K562 (cell line): Measurements from ENCODE around the gene HOMEZ. TPM values are rescaled to one million over a fixed set of nuclear protein-coding genes. Genes with fewer than 3 reads are reported as not detected.

Source experiments
- CCNT2 ChIP-seq: IDR thresholded peaks from 2 replicates; pipeline ENCODE4 v1.6.1; 2011; ENCODE audit warnings: borderline replicate concordance, low read depth, mild to moderate bottlenecking, moderate library complexity, mixed read lengths, low read length; ENCODE audit not compliant: insufficient read length; ENCODE audit errors: extremely low read depth
- CREB3L1 ChIP-seq: fragments of 450-650 bp; IDR thresholded peaks from 2 replicates; pipeline ENCODE4 v1.6.1; 2014; ENCODE audit warnings: low read depth, mild to moderate bottlenecking, moderate library complexity, borderline replicate concordance
- CSDE1 ChIP-seq, 2 experiments: fragments of 450-650 bp; IDR thresholded peaks; 2 replicates each; pipeline ENCODE4 v1.6.1; 2016; ENCODE audit warnings: mild to moderate bottlenecking in 1 of 2
- DACH1 ChIP-seq: fragments of 450-650 bp; IDR thresholded peaks from 2 replicates; pipeline ENCODE4 v1.6.1; 2018; ENCODE audit not compliant: partially characterized antibody
- E2F4 ChIP-seq: sonication (generic); formaldehyde crosslinking; IDR thresholded peaks from 2 replicates; pipeline ENCODE4 v1.8.0; 2022; ENCODE audit warnings: mild to moderate bottlenecking, low read depth, missing genetic modification reagents
- ESRRB ChIP-seq: fragments of 250-450 bp; sonication (Bioruptor Pico); IDR thresholded peaks from 2 replicates; pipeline ENCODE4 v1.5.0; 2020; ENCODE audit warnings: mild to moderate bottlenecking, moderate library complexity, borderline replicate concordance
- GATA2 ChIP-seq: sonication (generic); formaldehyde crosslinking; IDR thresholded peaks from 2 replicates; pipeline ENCODE4 v1.4.0; 2020; ENCODE audit warnings: mild to moderate bottlenecking, missing genetic modification reagents
- GTF3C2 ChIP-seq: IDR thresholded peaks from 3 replicates; pipeline ENCODE4 v1.6.1; 2011; ENCODE audit warnings: borderline replicate concordance, mild to moderate bottlenecking, moderate library complexity; ENCODE audit not compliant: insufficient read length; ENCODE audit errors: extremely low read depth
- HNRNPK ChIP-seq: fragments of 200-400 bp; formaldehyde crosslinking; IDR thresholded peaks from one replicate; pipeline ENCODE4 v1.6.1; 2018; ENCODE audit warnings: mild to moderate bottlenecking, low read depth, low read length; ENCODE audit not compliant: poor library complexity, severe bottlenecking
- L3MBTL2 ChIP-seq: fragments of 450-650 bp; IDR thresholded peaks from 2 replicates; pipeline ENCODE4 v1.6.1; 2016; ENCODE audit warnings: mild to moderate bottlenecking, moderate library complexity
- MAFF ChIP-seq: IDR thresholded peaks from 2 replicates; pipeline ENCODE4 v1.6.1; 2012; ENCODE audit warnings: low read length, improper control_type of control experiment
- MAFK ChIP-seq: IDR thresholded peaks from 2 replicates; pipeline ENCODE4 v1.6.1; 2011; ENCODE audit warnings: low read length, improper control_type of control experiment
- NFYB ChIP-seq: IDR thresholded peaks from 2 replicates; pipeline ENCODE4 v1.6.1; 2011; ENCODE audit warnings: mild to moderate bottlenecking, moderate library complexity; ENCODE audit not compliant: insufficient read length; ENCODE audit errors: extremely low read depth
- NR2C2 ChIP-seq, 2 experiments: fragments of 200-800 bp in 1 of 2; sonication (Bioruptor generic) in 1 of 2; sonication (generic) in 1 of 2; formaldehyde crosslinking in 1 of 2; IDR thresholded peaks; 2 replicates each; pipeline versions ENCODE4 v1.6.1 to v1.8.0; 2016 to 2022; ENCODE audit warnings: mild to moderate bottlenecking in 1 of 2, missing compliant biosample characterization in 1 of 2, missing genetic modification characterization in 1 of 2, missing genetic modification reagents in 1 of 2
- RCOR1 ChIP-seq, 2 experiments: IDR thresholded peaks; 2 replicates each; pipeline ENCODE4 v1.6.1; 2012; ENCODE audit warnings: low read depth in 2 of 2, low read length in 2 of 2, borderline replicate concordance in 1 of 2, improper control_type of control experiment in 1 of 2
- SAFB2 ChIP-seq: fragments of 200-400 bp; formaldehyde crosslinking; IDR thresholded peaks from 2 replicates; pipeline ENCODE4 v1.6.1; 2018; ENCODE audit warnings: borderline replicate concordance, low read length, low read depth, moderate library complexity; ENCODE audit not compliant: severe bottlenecking
- TAF15 ChIP-seq: fragments of 200-400 bp; formaldehyde crosslinking; IDR thresholded peaks from 2 replicates; pipeline ENCODE4 v1.6.1; 2017; ENCODE audit warnings: mild to moderate bottlenecking, low read depth, low read length, moderate library complexity
- TFAM ChIP-seq: fragments of 250-450 bp; sonication (Bioruptor Pico); conservative IDR thresholded peaks from 2 replicates; pipeline ENCODE4 v1.5.0; 2021; ENCODE audit warnings: mild to moderate bottlenecking, moderate library complexity
- XRCC4 ChIP-seq: IDR thresholded peaks from one replicate; pipeline ENCODE4 v1.6.1; 2011; ENCODE audit not compliant: insufficient read depth, insufficient read length; ENCODE audit errors: extremely low read depth
- ZNF174 ChIP-seq: fragments of 250-450 bp; sonication (Bioruptor Pico); IDR thresholded peaks from 2 replicates; pipeline ENCODE4 v1.4.0; 2020; ENCODE audit warnings: mild to moderate bottlenecking
- ZNF431 ChIP-seq: sonication (generic); formaldehyde crosslinking; IDR thresholded peaks from 2 replicates; pipeline ENCODE4 v1.8.0; 2022; ENCODE audit warnings: mild to moderate bottlenecking, missing genetic modification reagents
- ZSCAN29 ChIP-seq: fragments of 450-650 bp; IDR thresholded peaks from 2 replicates; pipeline ENCODE4 v1.6.1; 2017
- polyA plus RNA-seq, 8 experiments: library from polyadenylated mRNA; depleted of rRNA in 4 of 8; stranded (reverse) in 5 of 8; unstranded in 3 of 8; fragments of >200 nt; fragmentation: Nextera tagmentation in 2 of 8; fragmentation: Illumina TruSeq in 1 of 8; extraction: Ambion mirVana in 2 of 8; extraction: Trizol in 1 of 8; gene quantifications; 2 replicates each; pipeline versions ENCODE4 v1.2.1 to v1.2.3, GENCODE V29; 2011 to 2014; ENCODE audit warnings: inconsistent platforms in 1 of 8, missing spikeins in 1 of 8
- total RNA-seq, 7 experiments: library from RNA; depleted of rRNA in 6 of 7; stranded (reverse); fragments of >200 nt in 6 of 7; fragmentation: Illumina TruSeq in 2 of 7; extraction: Trizol in 2 of 7; gene quantifications; 2 replicates each; pipeline versions ENCODE4 v1.2.1 to v1.2.3, GENCODE V29; 2011 to 2021; ENCODE audit warnings: low replicate concordance in 1 of 7

Gene HOMEZ
- total and polyA plus RNA-seq, 9 of the 15 experiments (the other 6 are each of a cell fraction or from before 2014, with no cell fraction given), result 3.0 to 30.2 (median 16.9) TPM

DNA sequence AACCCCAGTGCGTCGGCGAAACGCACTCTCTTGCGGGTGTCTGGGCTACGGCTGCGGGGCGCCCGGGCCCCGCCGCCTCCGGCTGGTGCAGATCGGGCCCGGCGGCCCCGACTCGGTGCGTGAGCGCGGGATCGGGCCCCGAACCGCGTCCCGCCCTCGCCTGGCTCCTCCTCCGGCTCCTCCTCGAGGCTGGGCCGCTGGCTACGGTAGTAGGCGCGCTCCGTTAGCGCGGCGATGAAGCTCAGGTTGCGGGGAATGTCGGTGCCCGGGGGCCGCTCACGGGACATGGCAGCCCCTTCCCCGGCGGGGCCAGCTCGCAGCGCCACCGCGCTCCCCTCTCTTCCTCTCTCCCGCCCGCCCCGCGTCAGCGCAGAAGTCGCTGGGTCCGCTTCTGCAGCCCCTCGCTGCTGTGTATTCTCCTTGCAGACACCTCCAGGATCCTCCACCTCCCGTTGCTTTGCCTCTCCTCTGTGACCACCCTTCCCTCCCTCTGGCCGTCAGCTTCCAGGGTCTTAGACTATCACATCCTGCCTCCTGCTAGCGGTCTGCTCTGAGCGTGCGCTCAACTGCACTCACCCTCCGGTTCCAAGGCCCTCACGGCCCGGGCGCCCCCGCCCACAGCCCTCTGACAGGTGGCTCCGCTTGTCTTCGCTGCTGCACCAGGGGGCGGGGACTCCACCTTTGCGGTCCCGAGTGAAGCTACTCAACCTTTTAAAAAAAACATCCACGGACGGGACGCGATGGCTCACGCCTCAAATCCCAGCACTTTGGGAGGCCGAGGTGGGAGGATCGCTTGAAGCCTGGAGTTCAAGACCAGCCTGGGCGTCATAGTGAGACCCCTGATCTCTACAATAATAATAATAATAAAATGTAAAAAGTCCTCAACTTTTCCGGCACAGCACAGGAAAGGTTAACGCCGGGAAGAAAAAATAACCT, 16.6 kb upstream of the HOMEZ start, which contains the start of gene PPP1R3E (continued):
- TF ChIP-seq DACH1 (no peak), SAFB2 (no peak), E2F4 (CRISPR knock-in tag) (no peak; the same call in 1 of the 2 replicates), TFAM (no peak), NFYB (no peak), L3MBTL2 (peak; percentile 67), ZNF174 (no peak), CREB3L1 (no peak), TAF15 (no peak), CCNT2 (peak; percentile 37), MAFF (no peak), NR2C2 (CRISPR knock-in tag; IDR thresholded peaks at IDR 0.05) (no peak), NR2C2 (tag; IDR thresholded peaks at IDR 0.05) (no peak), ZNF431 (no peak; the same call in 1 of the 2 replicates), HNRNPK (no peak), CSDE1 (IDR thresholded peaks at IDR 0.05) (no peak), MAFK (no peak), XRCC4 (no peak), GTF3C2 (no peak), GATA2 (CRISPR knock-in tag) (no peak), ZSCAN29 (no peak), ESRRB (no peak), RCOR1 (IDR thresholded peaks at IDR 0.05; ENCODE audit: borderline replicate concordance in 1 of 2, low read depth in 2 of 2, low read length in 2 of 2) (no peak)
